Trophoblast cell (in vitro differentiated cells and primary cell): ENCODE measurements around the gene NF1.

ENCODE experiments used
- DNase-seq, 2 donors: peaks; one replicate each; pipeline ENCODE4 v3.0.0-alpha.2; 2016
- H2AFZ ChIP-seq: 2 replicates; pipeline ENCODE4 v1.6.1; 2013; ENCODE audit warnings: low read length, moderate library complexity, mild to moderate bottlenecking; ENCODE audit not compliant: insufficient read depth, poor library complexity
- H2AK5ac ChIP-seq: 2 replicates; pipeline ENCODE4 v1.6.1; 2013; ENCODE audit warnings: mild to moderate bottlenecking, low read length
- H2BK120ac ChIP-seq: 2 replicates; pipeline ENCODE4 v1.6.1; 2013; ENCODE audit warnings: low read length, mild to moderate bottlenecking, moderate library complexity; ENCODE audit not compliant: insufficient read depth, poor library complexity
- H2BK12ac ChIP-seq: 2 replicates; pipeline ENCODE4 v1.6.1; 2013; ENCODE audit warnings: mild to moderate bottlenecking, low read length, moderate library complexity
- H2BK5ac ChIP-seq: 2 replicates; pipeline ENCODE4 v1.6.1; 2013; ENCODE audit warnings: low read length, low read depth, moderate library complexity, mild to moderate bottlenecking; ENCODE audit not compliant: poor library complexity
- H3K14ac ChIP-seq: 2 replicates; pipeline ENCODE4 v1.6.1; 2013; ENCODE audit warnings: mild to moderate bottlenecking, low read length
- H3K18ac ChIP-seq: 2 replicates; pipeline ENCODE4 v1.6.1; 2013; ENCODE audit warnings: mild to moderate bottlenecking, low read length
- H3K23ac ChIP-seq: 2 replicates; pipeline ENCODE4 v1.6.1; 2013; ENCODE audit warnings: low read length
- H3K27ac ChIP-seq: 2 replicates; pipeline ENCODE4 v1.5.1; 2013; ENCODE audit warnings: low read depth, mild to moderate bottlenecking, inconsistent platforms, low read length, moderate library complexity
- H3K27me3 ChIP-seq: 2 replicates; pipeline ENCODE4 v1.6.1; 2013; ENCODE audit warnings: inconsistent platforms, mild to moderate bottlenecking, low read length, moderate library complexity; ENCODE audit not compliant: insufficient read depth
- H3K36me3 ChIP-seq, 2 experiments: 1 replicate in 1 of 2; 2 replicates in 1 of 2; pipeline ENCODE4 v1.6.1; 2013; ENCODE audit warnings: low read length in 2 of 2, mild to moderate bottlenecking in 2 of 2, moderate library complexity in 1 of 2; ENCODE audit not compliant: insufficient read depth in 2 of 2, control insufficient read depth in 1 of 2
- H3K4ac ChIP-seq: 2 replicates; pipeline ENCODE4 v1.6.1; 2013; ENCODE audit warnings: low read depth, mild to moderate bottlenecking, low read length, moderate library complexity
- H3K4me1 ChIP-seq, 2 experiments: 1 replicate in 1 of 2; 2 replicates in 1 of 2; pipeline ENCODE4 v1.6.1; 2013; ENCODE audit warnings: low read length in 2 of 2, mild to moderate bottlenecking in 2 of 2, moderate library complexity in 1 of 2; ENCODE audit not compliant: insufficient read depth in 2 of 2, control insufficient read depth in 1 of 2
- H3K4me2 ChIP-seq: 2 replicates; pipeline ENCODE4 v1.6.1; 2013; ENCODE audit warnings: inconsistent platforms, mild to moderate bottlenecking, low read length, moderate library complexity
- H3K4me3 ChIP-seq: 2 replicates; pipeline ENCODE4 v1.5.1; 2013; ENCODE audit warnings: mild to moderate bottlenecking, low read depth, low read length, inconsistent platforms
- H3K79me1 ChIP-seq: one replicate; pipeline ENCODE4 v1.6.1; 2013; ENCODE audit warnings: low read length
- H3K79me2 ChIP-seq: 2 replicates; pipeline ENCODE4 v1.6.1; 2013; ENCODE audit warnings: low read length, mild to moderate bottlenecking; ENCODE audit not compliant: control insufficient read depth, insufficient read depth, poor library complexity
- H3K9ac ChIP-seq: 2 replicates; pipeline ENCODE4 v1.6.1; 2013; ENCODE audit warnings: mild to moderate bottlenecking, low read length
- H3K9me3 ChIP-seq: 2 replicates; pipeline ENCODE4 v1.6.1; 2013; ENCODE audit warnings: low read depth, mild to moderate bottlenecking, control low read depth, inconsistent platforms, low read length; ENCODE audit not compliant: insufficient read depth
- H4K12ac ChIP-seq: 2 replicates; pipeline ENCODE4 v1.6.1; 2013; ENCODE audit warnings: low read depth, mild to moderate bottlenecking, low read length, moderate library complexity
- H4K8ac ChIP-seq: 2 replicates; pipeline ENCODE4 v1.6.1; 2013; ENCODE audit warnings: low read depth, mild to moderate bottlenecking, low read length, moderate library complexity
- H4K91ac ChIP-seq: one replicate; pipeline ENCODE4 v1.6.1; 2013; ENCODE audit warnings: low read depth, mild to moderate bottlenecking, low read length, moderate library complexity
- WGBS: extraction: QIAGEN DNeasy Blood & Tissue Kit; methylation state at CpG from one replicate; pipeline ENCODE4 v1.1.7; 2013; ENCODE audit warnings: missing lambda C conversion rate; ENCODE audit not compliant: insufficient read length, insufficient coverage; ENCODE audit errors: extremely low coverage; 5-methylcytosine and 5-hydroxymethylcytosine counted together

NF1 gene

DNA sequence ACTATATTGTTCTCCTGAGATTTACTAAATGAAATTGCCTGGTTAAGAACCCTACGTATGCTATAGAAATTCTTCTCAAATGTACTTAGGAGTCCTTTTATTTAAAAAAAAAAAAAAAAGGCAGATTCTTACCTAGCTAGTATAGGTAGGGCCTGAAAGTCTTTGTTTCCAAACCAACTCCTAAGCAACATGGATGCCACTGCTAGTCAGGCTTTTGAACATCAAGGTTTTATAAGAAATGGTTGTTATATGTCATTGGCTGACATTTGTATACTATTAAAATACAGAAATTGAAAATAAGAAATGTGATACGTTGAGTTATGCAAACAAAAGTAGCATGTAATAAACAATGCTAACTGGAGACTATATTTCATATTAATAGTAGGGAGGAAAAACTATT, 225.5 kb downstream of the NF1 start:
- Histone ChIP-seq H3K9ac (no peak overlapping the region), H4K91ac (no peak overlapping the region), H2BK5ac (no peak overlapping the region), H3K4ac (no peak overlapping the region), H3K4me2 (no peak overlapping the region), H2AFZ (no peak overlapping the region), H3K36me3 (no peaks in the 10 kb centered on the region), H3K27ac (no peak overlapping the region), H3K4me1 (no peaks in the 10 kb centered on the region), H3K79me2 (no peaks in the 10 kb centered on the region), H2AK5ac (no peak overlapping the region), H3K27me3 (no peaks in the 10 kb centered on the region), H4K8ac (no peak overlapping the region), H3K9me3 (no peaks in the 10 kb centered on the region), H3K79me1 (no peaks in the 10 kb centered on the region), H3K23ac (no peak overlapping the region), H2BK12ac (no peak overlapping the region), H3K14ac (no peak overlapping the region), H3K18ac (no peak overlapping the region), H3K4me3 (no peak overlapping the region), H4K12ac (no peak overlapping the region), H2BK120ac (no peak overlapping the region)
- no peak for DNase-seq
- WGBS, result no CpG with 5 or more reads among the region's 2 CpGs

GRCh38 chr17:31320791-31321190, 226.0 kb downstream of the NF1 start:
- H3K4me1 ChIP-seq, result no peaks in the 10 kb centered on the region
- no peaks in the 10 kb centered on the region for H3K79me2 ChIP-seq
- no peak overlapping the region for H3K14ac ChIP-seq
- no peaks in the 10 kb centered on the region for H3K9me3 ChIP-seq
- H2AK5ac ChIP-seq, result no peak overlapping the region
- H2BK12ac ChIP-seq, result no peak overlapping the region
- H3K27me3 ChIP-seq, result no peaks in the 10 kb centered on the region
- WGBS, result no CpG with 5 or more reads among the region's 1 CpG
- H3K4me2 ChIP-seq, result no peak overlapping the region
- no peak overlapping the region for H3K4ac ChIP-seq
- no peak overlapping the region for H4K91ac ChIP-seq
- H3K79me1 ChIP-seq, result no peaks in the 10 kb centered on the region
- no peak overlapping the region for H3K23ac ChIP-seq
- no peak overlapping the region for H4K8ac ChIP-seq
- H2BK120ac ChIP-seq, result no peak overlapping the region
- no peak overlapping the region for H3K9ac ChIP-seq
- H2BK5ac ChIP-seq, result no peak overlapping the region
- no peak overlapping the region for H3K18ac ChIP-seq
- H3K36me3 ChIP-seq, result no peaks in the 10 kb centered on the region
- H2AFZ ChIP-seq, result no peak overlapping the region
- H3K4me3 ChIP-seq, result no peak overlapping the region
- DNase-seq, result no peak
- H4K12ac ChIP-seq, result no peak overlapping the region
- no peak overlapping the region for H3K27ac ChIP-seq

GRCh38 chr17:31321481-31321880, 226.7 kb downstream of the NF1 start, which contains the start of gene EVI2A:
Gene EVI2A (minus strand): TSS chr17:31321622. CDS start chr17:31319013, 2,609 bp downstream.
- H3K23ac ChIP-seq, result no peak within 1 kb of the TSS
- no peak within 1 kb of the TSS for H3K4me2 ChIP-seq
- H3K79me1 ChIP-seq, result no peaks in the 10 kb centered on the region
- H4K91ac ChIP-seq, result no peak within 1 kb of the TSS
- no peaks in the 10 kb centered on the region for H3K27me3 ChIP-seq
- H3K9me3 ChIP-seq, result no peaks in the 10 kb centered on the region
- no peak within 1 kb of the TSS for H3K9ac ChIP-seq
- H3K79me2 ChIP-seq, result no peaks in the 10 kb centered on the region
- H3K4ac ChIP-seq, result no peak within 1 kb of the TSS
- H2BK12ac ChIP-seq, result no peak within 1 kb of the TSS
- H3K18ac ChIP-seq, result no peak within 1 kb of the TSS
- H3K27ac ChIP-seq, result no peak within 1 kb of the TSS
- peak; percentile 12 to 34 for DNase-seq
- H2BK120ac ChIP-seq, result no peak within 1 kb of the TSS
- H4K8ac ChIP-seq, result no peak within 1 kb of the TSS
- H2BK5ac ChIP-seq, result no peak within 1 kb of the TSS
- no peak within 1 kb of the TSS for H3K4me3 ChIP-seq
- no peak within 1 kb of the TSS for H3K14ac ChIP-seq
- H4K12ac ChIP-seq, result no peak within 1 kb of the TSS
- peaks cover 4% of the 10 kb centered on the region in 2 experiments for H3K36me3 ChIP-seq
- no peak within 1 kb of the TSS for H2AK5ac ChIP-seq
- no peaks in the 10 kb centered on the region for H3K4me1 ChIP-seq
- H2AFZ ChIP-seq, result no peak within 1 kb of the TSS
- WGBS, result no CpG with 5 or more reads among the region's 3 CpGs

DNA sequence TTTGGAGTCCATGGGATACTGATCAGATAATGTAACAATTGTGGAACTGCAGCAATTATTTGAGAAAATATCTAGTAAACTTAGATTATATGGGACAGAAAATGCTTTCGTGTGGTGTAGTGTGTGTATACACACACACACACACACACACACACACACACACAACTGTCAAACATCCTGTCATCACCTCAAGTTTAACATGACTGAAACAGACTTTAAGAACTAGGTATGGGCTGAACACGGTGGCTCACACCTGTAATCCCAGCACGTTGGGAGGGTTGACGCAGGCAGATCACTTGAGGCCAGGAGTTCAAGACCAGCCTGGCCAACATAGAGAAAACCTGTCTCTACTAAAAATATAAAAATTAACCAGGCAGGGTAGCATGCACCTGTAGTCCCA, 227.2 kb downstream of the NF1 start:
- Histone ChIP-seq H3K14ac (no peak overlapping the region), H3K27ac (no peak overlapping the region), H2BK5ac (no peak overlapping the region), H3K36me3 (peaks cover 4 to 6% of the 10 kb centered on the region in 2 experiments), H3K4me1 (no peaks in the 10 kb centered on the region), H2AK5ac (no peak overlapping the region), H2BK120ac (no peak overlapping the region), H3K9ac (no peak overlapping the region), H3K79me1 (no peaks in the 10 kb centered on the region), H3K27me3 (no peaks in the 10 kb centered on the region), H3K4ac (no peak overlapping the region), H3K79me2 (no peaks in the 10 kb centered on the region), H4K91ac (no peak overlapping the region), H4K12ac (no peak overlapping the region), H3K4me3 (no peak overlapping the region), H3K9me3 (no peaks in the 10 kb centered on the region), H3K4me2 (no peak overlapping the region), H2AFZ (no peak overlapping the region), H2BK12ac (no peak overlapping the region), H4K8ac (no peak overlapping the region), H3K23ac (no peak overlapping the region), H3K18ac (no peak overlapping the region)
- WGBS, result no CpG with 5 or more reads among the region's 4 CpGs
- no peak for DNase-seq
